H1 (cell line): ENCODE data around the gene SDSL. TPM values are rescaled to one million over a fixed set of nuclear protein-coding genes. Genes with fewer than 3 reads are reported as not detected.

Source experiments
- CTCF ChIA-PET: fragments of 300-600 bp; sonication (Branson Sonifier 250); formaldehyde crosslinking; loops from one replicate; lab custom pipeline; 2021; ENCODE audit not compliant: partially characterized antibody; lab: Charles Lee
- POLR2A ChIA-PET: fragments of 300-600 bp; sonication (Branson Sonifier 250); formaldehyde crosslinking; loops from one replicate; lab custom pipeline; 2021; ENCODE audit warnings: inconsistent platforms; ENCODE audit not compliant: partially characterized antibody; lab: Charles Lee
- DNase-seq, 2 experiments: peaks; one replicate each; pipeline versions ENCODE4 v3.0.0 to v3.0.0-alpha.2; 2010 to 2022; ENCODE audit warnings: low spot score in 2 of 2, low read depth in 1 of 2, mixed read lengths in 1 of 2
- FAIRE-seq: peaks from 2 replicates; lab custom pipeline; 2011; peaks lifted over from hg19 to GRCh38; lab: Jason Lieb, UNC
- H2AFZ ChIP-seq: 2 replicates; pipeline ENCODE4 v1.8.1; 2012; ENCODE audit warnings: low read length, inconsistent platforms
- H2AK5ac ChIP-seq: 2 replicates; pipeline ENCODE4 v1.6.1; 2013; ENCODE audit warnings: low read depth, low read length
- H2BK120ac ChIP-seq: replicated peaks from 2 replicates; pipeline ENCODE3; 2013; ENCODE audit warnings: low read depth, low read length, inconsistent platforms
- H2BK12ac ChIP-seq: 2 replicates; pipeline ENCODE4 v1.6.1; 2013; ENCODE audit warnings: low read depth, low read length
- H2BK15ac ChIP-seq: 2 replicates; pipeline ENCODE4 v1.6.1; 2013; ENCODE audit warnings: low read length
- H2BK20ac ChIP-seq: 2 replicates; pipeline ENCODE4 v1.6.1; 2013; ENCODE audit warnings: low read length
- H2BK5ac ChIP-seq: 2 replicates; pipeline ENCODE4 v1.6.1; 2013; ENCODE audit warnings: low read depth, low read length
- H3K14ac ChIP-seq: 2 replicates; pipeline ENCODE4 v1.6.1; 2013; ENCODE audit warnings: inconsistent platforms; ENCODE audit not compliant: insufficient read length
- H3K18ac ChIP-seq: 2 replicates; pipeline ENCODE4 v1.6.1; 2013; ENCODE audit warnings: low read length; ENCODE audit errors: extremely low read depth
- H3K23ac ChIP-seq: 2 replicates; pipeline ENCODE4 v1.6.1; 2013; ENCODE audit warnings: inconsistent platforms; ENCODE audit not compliant: insufficient read length
- H3K23me2 ChIP-seq: 2 replicates; pipeline ENCODE4 v1.6.1; 2013; ENCODE audit warnings: low read depth, low read length
- H3K27ac ChIP-seq: 2 replicates; pipeline ENCODE4 v1.6.1; 2011; ENCODE audit warnings: low read depth, low read length, inconsistent platforms
- H3K27me3 ChIP-seq, 4 experiments: replicated peaks in 1 of 4; 1 replicate in 1 of 4; 2 replicates in 3 of 4; pipeline versions ENCODE4 v1.6.1 to v1.8.1; 2011 to 2013; ENCODE audit warnings: low read length in 3 of 4, mild to moderate bottlenecking in 3 of 4, inconsistent platforms in 2 of 4, mixed read lengths in 2 of 4, moderate library complexity in 1 of 4; ENCODE audit not compliant: control insufficient read depth in 3 of 4, insufficient read depth in 3 of 4; ENCODE audit errors: extremely low read depth in 1 of 4
- H3K36me3 ChIP-seq, 4 experiments: 2 replicates each; pipeline versions ENCODE4 v1.6.1 to v1.8.1; 2011 to 2013; ENCODE audit warnings: mild to moderate bottlenecking in 4 of 4, low read length in 3 of 4, moderate library complexity in 2 of 4, control low read depth in 1 of 4, inconsistent platforms in 1 of 4; ENCODE audit not compliant: insufficient read depth in 4 of 4, control insufficient read depth in 2 of 4
- H3K4ac ChIP-seq: replicated peaks from 2 replicates; pipeline ENCODE3; 2013; ENCODE audit warnings: low read length, low read depth, mixed read lengths, inconsistent platforms; ENCODE audit not compliant: insufficient read length
- H3K4me1 ChIP-seq, 4 experiments: replicated peaks in 1 of 4; 1 replicate in 1 of 4; 2 replicates in 3 of 4; pipeline versions ENCODE4 v1.6.1 to v1.8.1; 2011 to 2013; ENCODE audit warnings: low read length in 3 of 4, inconsistent platforms in 2 of 4, mixed read lengths in 1 of 4; ENCODE audit not compliant: insufficient read depth in 4 of 4, control insufficient read depth in 3 of 4
- H3K4me2 ChIP-seq, 2 experiments: 2 replicates each; pipeline versions ENCODE4 v1.6.1 to v1.8.1; 2011 to 2013; ENCODE audit warnings: low read depth in 2 of 2, low read length in 2 of 2, control low read depth in 1 of 2, inconsistent platforms in 1 of 2, mild to moderate bottlenecking in 1 of 2; ENCODE audit not compliant: insufficient read depth in 1 of 2
- H3K4me3 ChIP-seq, 4 experiments: fragments of 200-600, 300-600 bp in 1 of 4; sonication (generic), shearing (Covaris generic), sonication (Bioruptor Twin) in 1 of 4; 2 replicates each; pipeline versions ENCODE4 v1.5.1 to v1.8.1; 2011 to 2016; ENCODE audit warnings: low read length in 4 of 4, low read depth in 3 of 4, control low read depth in 2 of 4, inconsistent platforms in 2 of 4, mild to moderate bottlenecking in 2 of 4, mixed read lengths in 1 of 4, moderate library complexity in 1 of 4; ENCODE audit not compliant: insufficient read depth in 2 of 4; ENCODE audit errors: extremely low read depth in 1 of 4
- H3K56ac ChIP-seq: replicated peaks from 2 replicates; pipeline ENCODE3; 2013; ENCODE audit warnings: low read depth, mild to moderate bottlenecking, mixed read lengths, low read length, inconsistent platforms; ENCODE audit not compliant: insufficient read length
- H3K79me1 ChIP-seq: 2 replicates; pipeline ENCODE4 v1.6.1; 2013; ENCODE audit warnings: low read depth, low read length, control low read depth
- H3K79me2 ChIP-seq, 2 experiments: 2 replicates each; pipeline versions ENCODE4 v1.6.1 to v1.8.1; 2012 to 2013; ENCODE audit warnings: low read length in 2 of 2, mild to moderate bottlenecking in 2 of 2, inconsistent platforms in 1 of 2; ENCODE audit not compliant: insufficient read depth in 2 of 2, control insufficient read depth in 1 of 2
- H3K9ac ChIP-seq, 4 experiments: replicated peaks in 1 of 4; 1 replicate in 1 of 4; 2 replicates in 3 of 4; pipeline versions ENCODE4 v1.6.1 to v1.8.1; 2011 to 2013; ENCODE audit warnings: low read depth in 3 of 4, low read length in 3 of 4, control low read depth in 2 of 4, mild to moderate bottlenecking in 2 of 4, moderate library complexity in 2 of 4, inconsistent platforms in 1 of 4; ENCODE audit errors: extremely low read depth in 1 of 4
- H3K9me3 ChIP-seq, 2 experiments: 2 replicates each; pipeline versions ENCODE4 v1.6.1 to v1.8.1; 2012 to 2013; ENCODE audit warnings: mild to moderate bottlenecking in 2 of 2, moderate library complexity in 2 of 2, control low read depth in 1 of 2, inconsistent platforms in 1 of 2, low read depth in 1 of 2, low read length in 1 of 2, mixed read lengths in 1 of 2; ENCODE audit not compliant: insufficient read depth in 2 of 2
- H4K20me1 ChIP-seq, 2 experiments: replicated peaks in 1 of 2; 2 replicates each; pipeline versions ENCODE3 to v1.8.1; 2011 to 2013; ENCODE audit warnings: inconsistent platforms in 2 of 2, low read length in 2 of 2, mild to moderate bottlenecking in 1 of 2; ENCODE audit not compliant: insufficient read depth in 2 of 2, control insufficient read depth in 1 of 2
- H4K5ac ChIP-seq: 2 replicates; pipeline ENCODE4 v1.6.1; 2013; ENCODE audit warnings: low read length, low read depth, mixed read lengths, inconsistent platforms; ENCODE audit not compliant: insufficient read length
- H4K8ac ChIP-seq: 2 replicates; pipeline ENCODE4 v1.8.0; 2013; ENCODE audit warnings: mild to moderate bottlenecking, moderate library complexity, low read length, inconsistent platforms; ENCODE audit not compliant: insufficient read depth; ENCODE audit errors: extremely low read depth
- H4K91ac ChIP-seq: replicated peaks from 2 replicates; pipeline ENCODE3; 2013; ENCODE audit warnings: low read length, mixed read lengths, inconsistent platforms; ENCODE audit not compliant: insufficient read length
- ATF3 ChIP-seq: IDR thresholded peaks from 2 replicates; pipeline ENCODE4 v1.6.1; 2011; ENCODE audit warnings: low read depth, mild to moderate bottlenecking, low read length; ENCODE audit not compliant: insufficient read depth
- BACH1 ChIP-seq: IDR thresholded peaks from 2 replicates; pipeline ENCODE4 v1.6.1; 2012; ENCODE audit warnings: low read length, improper control_type of control experiment
- CBX8 ChIP-seq: fragments of 300-800, 300-1000 bp; sonication (generic); IDR thresholded peaks from 2 replicates; pipeline ENCODE4 v1.7.1; 2016; ENCODE audit warnings: low read depth, low read length, borderline replicate concordance
- CHD2 ChIP-seq: IDR thresholded peaks from 2 replicates; pipeline ENCODE4 v1.6.1; 2012; ENCODE audit warnings: low read length, improper control_type of control experiment
- CTBP2 ChIP-seq: IDR thresholded peaks from 2 replicates; pipeline ENCODE4 v1.7.0; 2011; ENCODE audit warnings: borderline replicate concordance, mild to moderate bottlenecking, moderate library complexity, mixed read lengths, low read length; ENCODE audit not compliant: insufficient read depth, insufficient read length
- HDAC6 ChIP-seq: IDR thresholded peaks from one replicate; pipeline ENCODE4 v1.7.1; 2012; ENCODE audit warnings: low read depth, mild to moderate bottlenecking, inconsistent platforms, low read length, moderate library complexity
- POLR2A ChIP-seq, 2 experiments: IDR thresholded peaks; 1 replicate in 1 of 2; 2 replicates in 1 of 2; pipeline ENCODE4 v1.6.1; 2011; ENCODE audit warnings: low read depth in 2 of 2, low read length in 2 of 2, mild to moderate bottlenecking in 2 of 2; ENCODE audit errors: control extremely low read depth in 1 of 2
- RAD21 ChIP-seq, 2 experiments: IDR thresholded peaks in 1 of 2; conservative IDR thresholded peaks in 1 of 2; 2 replicates each; pipeline ENCODE4 v1.6.1; 2011; ENCODE audit warnings: low read depth in 2 of 2, low read length in 2 of 2, improper control_type of control experiment in 1 of 2, inconsistent platforms in 1 of 2, mild to moderate bottlenecking in 1 of 2, moderate library complexity in 1 of 2
- SIN3A ChIP-seq, 2 experiments: IDR thresholded peaks in 1 of 2; conservative IDR thresholded peaks in 1 of 2; 2 replicates each; pipeline ENCODE4 v1.6.1; 2011 to 2012; ENCODE audit warnings: low read length in 2 of 2, improper control_type of control experiment in 1 of 2, low read depth in 1 of 2, mild to moderate bottlenecking in 1 of 2
- SP4 ChIP-seq: IDR thresholded peaks from 2 replicates; pipeline ENCODE4 v1.6.1; 2012; ENCODE audit warnings: low read length, inconsistent platforms
- SUZ12 ChIP-seq: fragments of 200-600 bp; sonication (generic); IDR thresholded peaks from 2 replicates; pipeline ENCODE4 v1.6.1; 2012; ENCODE audit warnings: mild to moderate bottlenecking, inconsistent platforms, low read length, moderate library complexity, mixed read lengths
- TAF7 ChIP-seq: optimal IDR thresholded peaks from 2 replicates; pipeline ENCODE3; 2011; ENCODE audit warnings: low read depth, mild to moderate bottlenecking, inconsistent platforms, low read length, moderate library complexity, borderline replicate concordance
- TCF12 ChIP-seq: IDR thresholded peaks from 2 replicates; pipeline ENCODE4 v1.6.1; 2011; ENCODE audit warnings: low read depth, mild to moderate bottlenecking, low read length
- TEAD4 ChIP-seq: IDR thresholded peaks from 2 replicates; pipeline ENCODE4 v1.6.1; 2012; ENCODE audit warnings: low read depth, low read length, inconsistent platforms, mixed read lengths
- WGBS, 2 experiments: shearing (Covaris generic) in 1 of 2; methylation state at CpG; one replicate each; pipeline versions ENCODE4 v1.1.6 to v1.1.7; 2013 to 2015; ENCODE audit warnings: low lambda C conversion rate in 2 of 2, mixed read lengths in 2 of 2, inconsistent platforms in 1 of 2, low coverage in 1 of 2, missing lambda C conversion rate in 1 of 2; ENCODE audit not compliant: insufficient replicate concordance in 2 of 2, insufficient coverage in 1 of 2, insufficient read length in 1 of 2; ENCODE audit errors: extremely low coverage in 1 of 2, missing lambda C conversion rate in 1 of 2; 5-methylcytosine and 5-hydroxymethylcytosine counted together
- polyA plus RNA-seq, 7 experiments: library from polyadenylated mRNA; depleted of rRNA in 3 of 7; stranded (reverse) in 5 of 7; unstranded in 2 of 7; fragments of >200 nt in 5 of 7; fragments of 200-250 nt in 2 of 7; gene quantifications; 1 replicate in 5 of 7; 2 replicates in 1 of 7; 4 replicates in 1 of 7; pipeline versions ENCODE4 v1.2.1 to v1.2.3, GENCODE V29; 2011 to 2013; ENCODE audit warnings: missing spikeins in 2 of 7, mixed read lengths in 2 of 7
- total RNA-seq: library from RNA; stranded (reverse); fragmentation: NEBNext Ultra II Directional; extraction: Animal tissue kit (Norgen Biotek cat#: 25700); gene quantifications from 2 replicates; pipeline ENCODE4 v1.2.1, GENCODE V29; 2021

Gene SDSL
- total and polyA plus RNA-seq, 2 of the 8 experiments (the other 6 are each of a cell fraction or from before 2014, with no cell fraction given), result 0.69 to 1.3 TPM

GRCh38 chr12:113388351-113388750, 33.8 kb upstream of the SDSL start:
- Histone ChIP-seq H3K56ac (no peak overlapping the region), H2BK120ac (no peak overlapping the region)
- TF ChIP-seq POLR2A (IDR thresholded peaks at IDR 0.05; ENCODE audit: control extremely low read depth in 1 of 2, low read depth in 2 of 2, low read length in 2 of 2), result no peak
- TF ChIP-seq SUZ12, result no peak
- no peak for TF ChIP-seq TAF7
- no peak for TF ChIP-seq TCF12
- TF ChIP-seq RAD21 (IDR thresholded peaks at IDR 0.05 in 1 of 2, conservative IDR thresholded peaks at IDR 0.05 in 1 of 2; ENCODE audit: low read depth in 2 of 2, low read length in 2 of 2), result no peak
- TF ChIP-seq CTBP2, result no peak
- TF ChIP-seq ATF3, result no peak
- no peak for TF ChIP-seq SP4
- TF ChIP-seq TEAD4, result no peak
- TF ChIP-seq CBX8, result no peak
- no peak for TF ChIP-seq BACH1
- no peak for TF ChIP-seq SIN3A (conservative IDR thresholded peaks at IDR 0.05 in 1 of 2, IDR thresholded peaks at IDR 0.05 in 1 of 2; ENCODE audit: low read depth in 1 of 2, low read length in 2 of 2)
- no peak for TF ChIP-seq HDAC6
- TF ChIP-seq CHD2, result no peak

More at GRCh38 chr12:113388351-113388750, 33.8 kb upstream of the SDSL start:
- Histone ChIP-seq H3K27me3 (no peaks in the 10 kb centered on the region), H2BK20ac (no peak overlapping the region), H3K23me2 (peaks cover 12% of the 10 kb centered on the region; the same call in 1 of the 2 replicates), H2AK5ac (no peak overlapping the region), H3K79me2 (no peaks in the 10 kb centered on the region), H3K36me3 (peaks cover 0 to 8% (median 4%) of the 10 kb centered on the region in 4 experiments; a peak in 6 of 8 replicates), H3K4ac (no peak overlapping the region), H4K5ac (no peak overlapping the region), H3K23ac (no peak overlapping the region), H2BK5ac (no peak overlapping the region), H3K18ac (no peak overlapping the region), H2BK12ac (no peak overlapping the region), H3K4me2 (no peak overlapping the region), H4K91ac (no peak overlapping the region), H3K27ac (no peak overlapping the region), H4K8ac (no peak overlapping the region; the same call in 1 of the 2 replicates), H3K4me3 (no peak overlapping the region), H3K9me3 (no peaks in the 10 kb centered on the region), H4K20me1 (peaks cover 0 to 5% of the 10 kb centered on the region in 2 experiments), H2BK15ac (no peak overlapping the region), H2AFZ (no peak overlapping the region), H3K79me1 (no peaks in the 10 kb centered on the region), H3K14ac (no peak overlapping the region), H3K4me1 (no peaks in the 10 kb centered on the region), H3K9ac (no peak overlapping the region)
- 90% methylated on average over 10 of the region's 14 CpGs; no CpG with 5 or more reads in 1 of the 2 experiments for WGBS, 2 experiments
- DNase-seq (no peak), FAIRE-seq (no peak)
- ChIA-PET POLR2A (no interaction called here), CTCF (interaction anchor here (1.3 kb wide), 1 partner anchor 14 kb away, joined by 3 read pairs; no protein-coding TSS in a partner anchor)
